Nephron (organoid): Measurements from ENCODE around the gene CERS6.

Experiments used
- H3K27ac Mint-ChIP-seq, 3 experiments: 2 replicates each; pipeline ENCODE4 v1.8.0; 2020; ENCODE audit warnings: mixed read lengths in 3 of 3, mild to moderate bottlenecking in 2 of 3, moderate library complexity in 1 of 3
- H3K27me3 Mint-ChIP-seq: 2 replicates; pipeline ENCODE4 v1.8.0; 2021; ENCODE audit warnings: low read depth, mild to moderate bottlenecking, moderate library complexity, mixed read lengths
- H3K36me3 Mint-ChIP-seq: 2 replicates; pipeline ENCODE4 v1.8.0; 2020; ENCODE audit warnings: low read depth, mixed read lengths
- H3K4me1 Mint-ChIP-seq: 2 replicates; pipeline ENCODE4 v1.8.0; 2020; ENCODE audit warnings: mixed read lengths
- H3K4me3 Mint-ChIP-seq, 3 experiments: 2 replicates each; pipeline ENCODE4 v1.8.0; 2020; ENCODE audit warnings: mild to moderate bottlenecking in 3 of 3, mixed read lengths in 3 of 3, moderate library complexity in 2 of 3
- H3K9me3 Mint-ChIP-seq: 2 replicates; pipeline ENCODE4 v1.8.0; 2020; ENCODE audit warnings: mixed read lengths
- TF ChIP-seq, protein P1 (sequence below), 3 experiments: fragments of 200-600 bp; sonication (generic); IDR thresholded peaks; one replicate each; pipeline ENCODE4 v1.5.0; 2021; ENCODE audit warnings: antibody characterized with exemption in 3 of 3; ENCODE audit not compliant: unreplicated experiment in 3 of 3

CERS6 gene

DNA sequence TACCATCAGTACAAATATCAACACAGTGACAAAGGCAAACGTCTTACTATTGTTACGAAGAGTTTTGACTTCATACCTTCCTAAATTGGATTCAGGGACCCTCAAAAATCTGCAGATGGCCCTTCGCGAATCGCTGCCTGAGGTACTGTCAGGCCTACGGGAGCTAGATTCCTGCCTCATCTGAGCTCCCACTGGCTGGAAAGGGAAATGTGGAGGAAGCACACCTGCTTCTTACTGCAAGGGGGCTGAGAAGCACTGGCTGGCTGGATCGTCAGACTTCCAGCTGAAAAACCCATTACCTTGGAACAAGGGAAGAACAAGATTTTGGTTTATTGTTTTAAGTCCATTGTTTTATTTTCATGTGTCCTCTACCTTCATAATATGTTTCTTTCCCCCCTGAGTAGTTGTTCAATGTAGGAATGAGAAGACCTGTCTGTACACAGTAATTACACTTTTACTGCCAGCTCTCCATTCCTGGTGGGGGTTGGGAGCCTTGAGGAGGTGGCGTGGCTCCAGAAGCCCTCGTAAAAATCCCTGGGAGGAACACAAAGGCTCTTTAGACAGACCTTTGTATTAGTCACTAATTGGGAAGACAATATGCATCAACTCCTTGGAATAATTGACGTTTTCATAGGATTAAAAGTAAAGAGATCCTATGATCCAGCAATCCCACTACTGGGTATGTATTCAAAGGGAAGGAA, 222.2 kb downstream of the CERS6 start:
- TF ChIP-seq, protein P1, sequence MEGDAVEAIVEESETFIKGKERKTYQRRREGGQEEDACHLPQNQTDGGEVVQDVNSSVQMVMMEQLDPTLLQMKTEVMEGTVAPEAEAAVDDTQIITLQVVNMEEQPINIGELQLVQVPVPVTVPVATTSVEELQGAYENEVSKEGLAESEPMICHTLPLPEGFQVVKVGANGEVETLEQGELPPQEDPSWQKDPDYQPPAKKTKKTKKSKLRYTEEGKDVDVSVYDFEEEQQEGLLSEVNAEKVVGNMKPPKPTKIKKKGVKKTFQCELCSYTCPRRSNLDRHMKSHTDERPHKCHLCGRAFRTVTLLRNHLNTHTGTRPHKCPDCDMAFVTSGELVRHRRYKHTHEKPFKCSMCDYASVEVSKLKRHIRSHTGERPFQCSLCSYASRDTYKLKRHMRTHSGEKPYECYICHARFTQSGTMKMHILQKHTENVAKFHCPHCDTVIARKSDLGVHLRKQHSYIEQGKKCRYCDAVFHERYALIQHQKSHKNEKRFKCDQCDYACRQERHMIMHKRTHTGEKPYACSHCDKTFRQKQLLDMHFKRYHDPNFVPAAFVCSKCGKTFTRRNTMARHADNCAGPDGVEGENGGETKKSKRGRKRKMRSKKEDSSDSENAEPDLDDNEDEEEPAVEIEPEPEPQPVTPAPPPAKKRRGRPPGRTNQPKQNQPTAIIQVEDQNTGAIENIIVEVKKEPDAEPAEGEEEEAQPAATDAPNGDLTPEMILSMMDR (IDR thresholded peaks at IDR 0.05; ENCODE audit: unreplicated experiment in 3 of 3): no peak
- Mint-ChIP-seq H3K4me3 (no peak overlapping the region), H3K4me1 (peaks cover 9% of the 10 kb centered on the region), H3K27me3 (no peaks in the 10 kb centered on the region), H3K27ac (no peak overlapping the region), H3K36me3 (peaks cover 12% of the 10 kb centered on the region), H3K9me3 (no peaks in the 10 kb centered on the region)

DNA sequence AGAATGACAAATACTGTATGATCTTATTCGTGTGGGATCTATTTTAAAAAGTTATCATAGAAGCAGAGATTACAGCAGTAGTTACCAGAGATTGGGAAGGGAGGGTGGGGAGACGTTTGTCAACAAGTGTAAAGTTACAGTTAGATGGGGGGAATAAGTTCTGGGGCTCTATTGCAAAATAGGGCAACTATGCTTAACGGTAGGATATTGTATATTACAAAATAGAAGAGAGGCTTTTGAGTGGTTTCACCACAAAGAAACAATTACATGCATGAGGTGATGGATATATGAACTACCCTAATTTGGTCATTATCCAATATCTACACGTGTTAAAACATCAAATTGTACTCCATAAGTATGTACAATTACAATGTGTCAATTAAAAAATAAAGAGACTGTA, 223.0 kb downstream of the CERS6 start:
- no peaks in the 10 kb centered on the region for H3K27me3 Mint-ChIP-seq
- H3K36me3 Mint-ChIP-seq: peaks cover 12% of the 10 kb centered on the region
- H3K9me3 Mint-ChIP-seq: no peaks in the 10 kb centered on the region
- H3K4me1 Mint-ChIP-seq: peaks cover 9% of the 10 kb centered on the region
- H3K4me3 Mint-ChIP-seq: no peak overlapping the region
- TF ChIP-seq, protein P1 (IDR thresholded peaks at IDR 0.05; ENCODE audit: unreplicated experiment in 3 of 3): no peak
- H3K27ac Mint-ChIP-seq: no peak overlapping the region

DNA sequence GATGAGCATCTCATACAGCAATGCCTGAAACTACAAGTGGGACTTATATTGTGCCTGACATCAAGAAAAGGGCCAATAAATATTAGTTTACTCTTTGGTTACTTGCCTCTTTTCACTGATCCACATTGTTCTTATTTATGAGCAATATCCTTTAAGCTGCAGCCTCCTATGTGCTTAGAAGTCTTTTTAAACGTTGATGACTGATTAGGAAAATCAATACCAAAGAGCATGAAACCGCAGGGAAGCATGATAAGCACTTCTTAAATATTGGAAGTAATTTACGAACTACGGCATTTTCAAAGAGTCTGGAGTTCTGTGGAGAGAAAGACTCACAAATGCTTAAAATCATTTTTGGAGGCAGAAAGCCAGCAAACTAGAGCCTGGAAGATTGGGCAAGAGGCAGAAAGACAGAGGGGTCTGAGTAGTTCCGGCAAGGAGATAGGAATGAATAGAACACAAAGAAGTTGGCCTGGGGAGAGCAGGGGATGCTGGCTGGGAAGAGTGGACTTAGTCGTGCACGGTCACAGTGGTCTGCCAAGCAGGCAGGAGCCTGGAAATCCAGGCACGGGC, 223.8 kb downstream of the CERS6 start:
- H3K9me3 Mint-ChIP-seq: no peaks in the 10 kb centered on the region
- H3K27ac Mint-ChIP-seq: peak overlapping the region in 1 of 3 experiments; percentile 17
- TF ChIP-seq, protein P1 (IDR thresholded peaks at IDR 0.05; ENCODE audit: unreplicated experiment in 3 of 3): no peak
- H3K36me3 Mint-ChIP-seq: peaks cover 12% of the 10 kb centered on the region
- H3K4me3 Mint-ChIP-seq: no peak overlapping the region
- no peaks in the 10 kb centered on the region for H3K27me3 Mint-ChIP-seq
- peaks cover 9% of the 10 kb centered on the region for H3K4me1 Mint-ChIP-seq

DNA sequence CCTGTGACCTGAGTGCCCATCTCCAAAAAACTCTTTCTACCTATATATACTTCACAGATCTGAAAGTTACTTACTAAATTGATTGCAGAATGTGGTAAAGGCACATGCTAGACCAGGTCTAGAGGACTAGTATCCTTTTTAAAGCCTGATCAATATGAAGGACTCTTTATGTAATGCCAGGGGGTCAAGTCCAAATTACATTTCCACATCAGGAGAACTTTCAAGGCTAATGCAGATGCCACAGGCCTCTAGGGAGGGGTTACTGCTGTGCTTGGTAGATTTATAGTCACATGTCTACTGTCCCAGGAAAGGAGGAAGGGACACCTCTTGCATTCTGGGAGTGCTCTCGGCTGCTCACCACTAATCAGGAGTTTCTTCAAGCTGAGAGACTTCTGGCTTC, 227.9 kb downstream of the CERS6 start:
- Mint-ChIP-seq H3K36me3 (no peaks in the 10 kb centered on the region), H3K9me3 (no peaks in the 10 kb centered on the region), H3K27ac (no peak overlapping the region), H3K4me1 (peaks cover 25% of the 10 kb centered on the region), H3K27me3 (no peaks in the 10 kb centered on the region), H3K4me3 (no peak overlapping the region)
- TF ChIP-seq, protein P1 (IDR thresholded peaks at IDR 0.05; ENCODE audit: unreplicated experiment in 3 of 3): no peak

DNA sequence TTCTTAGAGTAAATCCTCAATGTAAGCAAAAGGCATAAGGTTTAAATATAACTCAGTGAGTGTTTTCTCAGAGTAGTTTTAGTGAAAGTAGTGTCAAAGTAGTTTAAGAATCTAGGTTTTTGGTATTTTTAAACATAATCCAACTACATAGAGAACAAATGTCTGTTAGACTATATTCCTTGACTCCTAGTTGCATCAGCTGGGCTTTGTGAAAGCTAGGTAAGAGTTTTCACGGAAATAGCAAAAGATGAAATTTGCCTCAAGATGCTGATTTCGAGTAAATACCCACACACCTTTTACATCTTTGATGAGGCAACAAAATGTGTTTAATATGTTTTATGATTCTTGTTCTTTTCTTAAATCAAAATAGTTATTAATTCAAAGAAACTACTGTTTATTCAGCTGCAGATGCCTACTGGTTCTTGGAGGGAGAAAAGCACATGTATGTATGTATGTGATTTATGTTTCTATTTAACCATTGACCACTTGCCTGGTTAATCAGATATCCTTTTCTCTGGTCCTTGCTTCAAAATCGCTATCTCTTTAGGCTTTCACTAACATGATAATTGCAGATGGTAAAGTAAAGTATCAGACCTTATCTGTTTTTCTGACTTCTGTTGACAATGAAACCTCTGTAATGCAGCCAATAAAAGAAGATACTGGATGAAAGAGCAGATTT, 229.0 kb downstream of the CERS6 start:
- Mint-ChIP-seq H3K27me3 (no peaks in the 10 kb centered on the region), H3K4me3 (no peak overlapping the region), H3K27ac (peak overlapping the region in 1 of 3 experiments; percentile 52), H3K4me1 (peaks cover 25% of the 10 kb centered on the region), H3K36me3 (no peaks in the 10 kb centered on the region), H3K9me3 (no peaks in the 10 kb centered on the region)
- TF ChIP-seq, protein P1 (IDR thresholded peaks at IDR 0.05; ENCODE audit: unreplicated experiment in 3 of 3): no peak
